HEK293T (cell line): ENCODE measurements around the gene EXTL1.

Experiments
- CTCF ChIA-PET: fragments of 350-600 bp; formaldehyde crosslinking; extraction: SDS; loops from one replicate; lab custom pipeline; 2021; ENCODE audit warnings: antibody characterized with exemption, inconsistent platforms; lab: Yijun Ruan, JAX
- POLR2A ChIA-PET: fragments of 350-600 bp; formaldehyde crosslinking; extraction: SDS; loops from one replicate; lab custom pipeline; 2020; ENCODE audit warnings: antibody characterized with exemption, inconsistent platforms; lab: Yijun Ruan, JAX
- DNase-seq: peaks from one replicate; pipeline ENCODE4 v3.0.0; 2012; ENCODE audit warnings: mixed read lengths; ENCODE audit errors: extremely low spot score
- ARNT ChIP-seq: fragments of 450-650 bp; IDR thresholded peaks from 2 replicates; pipeline ENCODE4 v1.6.1; 2017; ENCODE audit warnings: mild to moderate bottlenecking
- BHLHE40 ChIP-seq: fragments of 450-650 bp; IDR thresholded peaks from 2 replicates; pipeline ENCODE4 v1.6.1; 2016; ENCODE audit warnings: mild to moderate bottlenecking, moderate library complexity, borderline replicate concordance
- CTBP1 ChIP-seq: fragments of 450-650 bp; IDR thresholded peaks from 2 replicates; pipeline ENCODE4 v1.6.1; 2016; ENCODE audit warnings: borderline replicate concordance
- ELF4 ChIP-seq: fragments of 450-650 bp; IDR thresholded peaks from 2 replicates; pipeline ENCODE4 v1.6.1; 2017; ENCODE audit warnings: antibody characterized with exemption
- FOXA1 ChIP-seq: fragments of 450-650 bp; IDR thresholded peaks from 2 replicates; pipeline ENCODE4 v1.6.1; 2016; ENCODE audit warnings: mild to moderate bottlenecking
- FOXK2 ChIP-seq: fragments of 450-650 bp; IDR thresholded peaks from 2 replicates; pipeline ENCODE4 v1.6.1; 2016; ENCODE audit warnings: mild to moderate bottlenecking
- FOXM1 ChIP-seq: fragments of 450-650 bp; IDR thresholded peaks from 2 replicates; pipeline ENCODE4 v1.6.1; 2017; ENCODE audit warnings: mild to moderate bottlenecking, borderline replicate concordance
- HDGF ChIP-seq: fragments of 450-650 bp; IDR thresholded peaks from 2 replicates; pipeline ENCODE4 v1.6.1; 2017; ENCODE audit warnings: antibody characterized with exemption, borderline replicate concordance
- L3MBTL2 ChIP-seq: fragments of 450-650 bp; conservative IDR thresholded peaks from 2 replicates; pipeline ENCODE4 v1.6.1; 2016; ENCODE audit warnings: mild to moderate bottlenecking
- LEF1 ChIP-seq: fragments of 450-650 bp; IDR thresholded peaks from 2 replicates; pipeline ENCODE4 v1.6.1; 2017; ENCODE audit warnings: mild to moderate bottlenecking, borderline replicate concordance
- NFRKB ChIP-seq: fragments of 450-650 bp; IDR thresholded peaks from 2 replicates; pipeline ENCODE4 v1.6.1; 2016; ENCODE audit warnings: mild to moderate bottlenecking, moderate library complexity
- PKNOX1 ChIP-seq: fragments of 450-650 bp; IDR thresholded peaks from 2 replicates; pipeline ENCODE4 v1.6.1; 2016
- SP1 ChIP-seq: fragments of 450-650 bp; IDR thresholded peaks from 2 replicates; pipeline ENCODE4 v1.6.1; 2017
- SUZ12 ChIP-seq: fragments of 450-650 bp; IDR thresholded peaks from 2 replicates; pipeline ENCODE4 v1.6.1; 2016; ENCODE audit warnings: mild to moderate bottlenecking
- TARDBP ChIP-seq: fragments of 450-650 bp; IDR thresholded peaks from 2 replicates; pipeline ENCODE4 v1.6.1; 2016
- ZNF384 ChIP-seq: fragments of 450-650 bp; IDR thresholded peaks from 2 replicates; pipeline ENCODE4 v1.6.1; 2016

EXTL1 gene

GRCh38 chr1:26044971-26045721, 23.6 kb downstream of the EXTL1 start:
- CTCF ChIA-PET, result interaction anchor here (3.2 kb wide), 1 partner anchor 9 kb away, joined by 12 read pairs; no protein-coding TSS in a partner anchor
- TF ChIP-seq FOXA1 (no peak), FOXK2 (no peak), SP1 (no peak), TARDBP (no peak), CTBP1 (no peak), HDGF (no peak), SUZ12 (no peak), NFRKB (no peak)
- no peak for DNase-seq
- POLR2A ChIA-PET, result interaction anchor here (1.1 to 2.7 kb wide), 3 partner anchors 9 to 125 kb away, joined by 4 to 14 read pairs (median 4); partner anchors contain the start of gene ZNF593

- ChIA-PET CTCF (interaction anchor here (3.2 kb wide), 1 partner anchor 9 kb away, joined by 12 read pairs; no protein-coding TSS in a partner anchor), POLR2A (interaction anchor here (1.5 to 2.7 kb wide), 2 partner anchors 10 to 13 kb away, joined by 4 to 14 read pairs; no protein-coding TSS in a partner anchor)
- TF ChIP-seq SP1 (no peak), ARNT (no peak), L3MBTL2 (no peak), FOXA1 (no peak), CTBP1 (no peak), SUZ12 (no peak), FOXK2 (no peak), LEF1 (no peak), TARDBP (no peak)
- no peak for DNase-seq
These were observed 24.2 kb downstream of the EXTL1 start, which contains the start of gene SLC30A2 for GRCh38 chr1:26045722-26046245. Gene SLC30A2 (minus strand): TSS chr1:26046118. CDS start chr1:26045896, 222 bp downstream.

- POLR2A ChIA-PET, result interaction anchor here (1.5 kb wide), 1 partner anchor 13 kb away, joined by 4 read pairs; no protein-coding TSS in a partner anchor
- no peak for TF ChIP-seq FOXK2
- TF ChIP-seq HDGF, result no peak
- TF ChIP-seq NFRKB, result no peak
- no peak for TF ChIP-seq PKNOX1
- TF ChIP-seq SP1, result no peak
- no peak for TF ChIP-seq L3MBTL2
- TF ChIP-seq LEF1, result no peak
- TF ChIP-seq FOXM1, result no peak
- TF ChIP-seq TARDBP, result no peak
- TF ChIP-seq ARNT, result no peak
- no peak for TF ChIP-seq CTBP1
- TF ChIP-seq ZNF384, result no peak
- no peak for TF ChIP-seq SUZ12
- DNase-seq, result no peak
- CTCF ChIA-PET, result interaction anchor here (3.2 kb wide), 1 partner anchor 10 kb away, joined by 12 read pairs; no protein-coding TSS in a partner anchor
These were observed 24.9 kb downstream of the EXTL1 start for GRCh38 chr1:26046246-26047095.

GRCh38 chr1:26047278-26047874, 25.8 kb downstream of the EXTL1 start:
- POLR2A ChIA-PET, result no interaction called here
- no peak for DNase-seq
- CTCF ChIA-PET, result interaction anchor here (3.2 kb wide), 1 partner anchor 11 kb away, joined by 12 read pairs; no protein-coding TSS in a partner anchor
- TF ChIP-seq NFRKB (no peak), L3MBTL2 (no peak), PKNOX1 (no peak), LEF1 (no peak), HDGF (no peak), BHLHE40 (no peak), FOXK2 (no peak), CTBP1 (no peak), TARDBP (no peak), ARNT (no peak), ZNF384 (no peak), FOXM1 (no peak)

GRCh38 chr1:26049531-26050247, 28.1 kb downstream of the EXTL1 start:
- CTCF ChIA-PET, result no interaction called here
- DNase-seq, result no peak
- no peak for TF ChIP-seq ZNF384
- no peak for TF ChIP-seq PKNOX1
- TF ChIP-seq HDGF, result no peak
- TF ChIP-seq TARDBP, result no peak
- TF ChIP-seq CTBP1, result no peak
- TF ChIP-seq FOXK2, result no peak
- no peak for TF ChIP-seq FOXM1
- no peak for TF ChIP-seq BHLHE40
- no peak for TF ChIP-seq SP1
- TF ChIP-seq ARNT, result no peak
- no peak for TF ChIP-seq FOXA1
- no peak for TF ChIP-seq NFRKB
- no peak for TF ChIP-seq L3MBTL2
- no peak for TF ChIP-seq LEF1
- TF ChIP-seq ELF4, result no peak
- POLR2A ChIA-PET, result no interaction called here
